Left colon (tissue), 2 donors: ENCODE results near the gene DAPK2. TPM values are rescaled to one million over a fixed set of nuclear protein-coding genes. Genes with fewer than 3 reads are reported as not detected.
A peak's percentile ranks its signal among the peaks of the same experiment; 100 is the strongest.

ENCODE experiments used
- ATAC-seq: fragments of 200-7000 bp; cut with Tn5 transposase; one replicate; pipeline ENCODE4 v1.9.1; 2020; ENCODE audit warnings: mild to moderate bottlenecking, moderate library complexity
- DNase-seq, 2 donors: peaks; one replicate each; pipeline ENCODE4 v3.0.0-alpha.2; 2020
- intact Hi-C, 2 donors: fragments of 100-400 bp; cut with DNase I in 1 of 2; cut with micrococcal nuclease in 1 of 2; formaldehyde crosslinking; loops; one replicate each; pipeline versions ENCODE4 v1.11.2 to v1.14.0; 2022; cut with DNase I, micrococcal nuclease
- total RNA-seq, 2 donors: library from RNA; stranded (reverse); fragmentation: NEBNext Ultra II Directional; extraction: Animal tissue kit (Norgen Biotek cat#: 25700); gene quantifications; one replicate each; pipeline ENCODE4 v1.2.1, GENCODE V29; 2021
- donor health status: DM: no; HTN: no; CAD: no.
- donor health status: DM: yes; HTN: yes; CAD: no.

DAPK2 gene
- total RNA-seq, 2 donors from 2014 or later = 48.8 to 58.3 TPM

- ATAC-seq (no peak), DNase-seq (no peak)
- intact Hi-C loops = no loop called here
These were observed 151.1 kb downstream of the DAPK2 start for GRCh38 chr15:63895194-63895593.

DNA sequence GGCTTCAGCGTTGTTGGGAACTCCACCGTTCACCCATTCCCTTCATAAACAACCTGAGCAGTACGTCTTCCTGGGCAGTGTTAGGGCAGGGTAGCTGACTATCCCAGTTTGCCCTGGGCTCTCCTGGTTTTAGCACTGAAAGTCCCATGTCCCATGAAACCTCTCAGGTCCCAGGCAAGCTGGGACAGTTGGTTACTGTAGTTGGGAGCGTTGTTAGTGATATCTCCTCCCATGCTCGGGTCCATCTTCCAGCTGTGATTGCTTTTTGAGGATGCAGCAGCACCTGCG is 151.7 kb downstream of the DAPK2 start:
- DNase-seq (no peak), ATAC-seq (no peak)
- intact Hi-C loops = no loop called here

DNA sequence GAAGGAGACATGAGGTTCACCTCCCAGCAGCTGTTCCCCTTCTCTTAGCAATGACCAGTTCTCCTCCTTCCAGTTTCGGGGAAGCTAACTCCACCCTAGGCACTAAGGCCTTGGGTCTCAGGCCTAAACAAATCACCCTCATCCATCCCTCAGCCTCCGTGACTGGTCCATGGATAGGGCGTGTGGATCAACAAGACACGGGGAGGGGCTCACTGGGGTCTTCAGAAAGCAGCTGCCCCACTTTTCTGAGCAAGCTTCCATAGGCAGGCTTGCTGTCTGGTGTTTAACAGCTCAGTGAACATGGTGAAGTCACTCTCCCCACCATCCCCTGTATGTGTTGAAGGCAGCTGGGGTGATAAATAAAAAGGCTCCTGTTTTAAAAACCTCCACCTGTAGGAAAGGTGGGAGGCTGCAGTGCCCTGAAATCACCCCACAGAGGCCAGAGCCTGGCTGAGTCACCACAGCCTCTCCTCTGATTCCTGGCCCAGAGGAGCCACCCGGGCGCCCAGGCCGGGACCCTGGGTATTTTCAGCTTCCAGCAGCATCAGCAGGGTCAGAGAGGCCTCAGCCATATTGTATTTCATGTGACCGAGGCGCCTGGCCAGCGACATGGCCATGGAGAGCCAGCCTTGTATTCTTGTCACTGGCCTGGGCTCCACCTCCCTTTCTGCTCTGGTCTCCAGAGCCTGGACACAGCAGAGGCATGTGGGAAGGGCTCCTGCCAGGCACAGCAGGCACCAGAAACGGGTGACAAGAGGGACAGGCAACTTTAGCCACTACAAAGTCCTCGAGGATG is 152.2 kb downstream of the DAPK2 start:
- intact Hi-C loops = no loop called here
- ATAC-seq (no peak), DNase-seq (no peak)

GRCh38 chr15:63892794-63893441 is 153.4 kb downstream of the DAPK2 start:
- peak in 1 of 2 donors; percentile 40 for DNase-seq
- intact Hi-C loops = no loop called here

GRCh38 chr15:63891768-63892133 is 154.5 kb downstream of the DAPK2 start:
- ATAC-seq = no peak
- DNase-seq = no peak
- intact Hi-C loops = loop anchor here in 1 of 2 donors (2.0 kb wide), 1 partner anchor 139 kb away; no protein-coding TSS in a partner anchor

More at GRCh38 chr15:63892794-63893441, 153.4 kb downstream of the DAPK2 start:
- peak; percentile 10 for ATAC-seq

DNA sequence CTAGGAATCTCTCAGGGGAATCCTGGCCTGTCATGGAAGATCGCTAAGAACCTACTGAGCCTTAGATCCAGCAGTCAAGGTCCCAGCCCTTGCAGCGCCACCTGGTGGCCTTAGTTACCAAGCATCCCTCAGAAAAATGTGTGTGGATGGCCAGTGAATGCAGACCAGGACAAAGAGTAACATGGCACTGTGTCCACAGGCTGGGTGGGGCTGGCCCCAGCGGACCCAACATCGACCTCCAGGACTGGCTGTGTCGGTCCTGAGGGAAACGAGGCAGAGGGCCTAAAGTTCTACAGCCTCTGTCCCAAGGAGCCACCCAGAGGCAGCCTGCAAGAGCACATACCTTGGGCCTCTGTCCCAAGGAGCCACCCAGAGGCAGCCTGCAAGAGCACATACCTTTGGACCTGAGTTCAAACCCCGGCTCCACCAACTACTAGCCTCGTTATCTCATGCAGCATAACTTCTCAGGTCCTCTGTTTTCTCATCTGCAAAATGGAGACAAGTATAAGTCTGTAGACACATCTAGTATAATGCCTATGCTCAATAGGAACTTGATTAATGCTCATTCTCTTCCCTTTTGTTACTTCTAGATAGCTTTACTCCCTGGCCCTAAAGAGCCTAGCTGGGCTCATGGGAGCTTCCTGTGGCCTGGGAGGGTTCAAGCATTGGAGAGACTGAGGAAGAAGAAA is 155.1 kb downstream of the DAPK2 start:
- DNase-seq (peak; percentile 56 to 89), ATAC-seq (peak; percentile 90)
- intact Hi-C loops = loop anchor here in 1 of 2 donors (2.0 kb wide), 1 partner anchor 138 kb away; no protein-coding TSS in a partner anchor

DNA sequence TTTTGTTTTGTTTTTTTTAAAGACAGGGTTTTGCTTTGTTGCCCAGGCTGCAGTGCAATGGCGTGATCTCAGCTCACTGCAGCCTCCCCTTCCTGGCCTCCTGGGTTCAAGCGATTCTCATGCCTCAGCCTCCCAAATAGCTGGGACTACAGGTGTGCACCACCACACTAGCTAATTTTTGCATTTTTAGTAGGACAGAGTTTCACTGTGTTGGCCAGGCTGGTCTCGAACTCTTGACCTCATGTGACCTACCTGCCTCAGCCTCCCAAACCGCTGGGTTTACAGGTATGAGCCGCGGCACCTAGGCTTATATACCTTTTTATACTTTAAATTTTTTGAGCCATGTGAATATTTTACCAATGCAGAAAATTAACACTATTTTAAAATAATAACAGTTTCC is 155.7 kb downstream of the DAPK2 start:
- no peak for ATAC-seq
- intact Hi-C loops = loop anchor here in 1 of 2 donors (2.0 kb wide), 1 partner anchor 138 kb away; no protein-coding TSS in a partner anchor
- DNase-seq = no peak

- intact Hi-C loops = loop anchor here in 1 of 2 donors (2.0 kb wide), 1 partner anchor 137 kb away; no protein-coding TSS in a partner anchor
- no peak for ATAC-seq
- no peak for DNase-seq
These were observed 156.5 kb downstream of the DAPK2 start for GRCh38 chr15:63889831-63890230.

GRCh38 chr15:63888823-63889222 is 157.5 kb downstream of the DAPK2 start:
- no peak for DNase-seq
- intact Hi-C loops = no loop called here
- ATAC-seq = no peak

DNA sequence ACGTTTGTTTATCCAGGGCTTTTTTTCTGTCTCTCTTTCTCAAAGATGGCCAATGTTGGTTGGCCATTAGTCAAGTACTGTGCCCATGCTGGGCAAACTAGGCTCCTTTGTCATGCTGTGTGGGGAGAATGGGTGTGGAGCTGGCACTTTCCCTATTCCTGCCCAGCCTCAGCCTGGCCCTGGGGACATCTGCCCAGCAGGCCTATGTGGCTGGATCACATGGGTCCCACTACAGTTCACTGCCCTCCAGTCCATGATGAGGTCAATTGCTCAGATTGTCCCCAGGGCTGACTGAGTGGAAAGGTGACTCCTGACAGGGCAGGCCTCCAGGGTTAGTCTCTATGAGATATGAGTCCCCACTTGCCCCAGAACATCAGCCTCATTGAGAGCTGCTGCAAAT is 158.1 kb downstream of the DAPK2 start:
- ATAC-seq (no peak), DNase-seq (no peak)
- intact Hi-C loops = no loop called here

DNA sequence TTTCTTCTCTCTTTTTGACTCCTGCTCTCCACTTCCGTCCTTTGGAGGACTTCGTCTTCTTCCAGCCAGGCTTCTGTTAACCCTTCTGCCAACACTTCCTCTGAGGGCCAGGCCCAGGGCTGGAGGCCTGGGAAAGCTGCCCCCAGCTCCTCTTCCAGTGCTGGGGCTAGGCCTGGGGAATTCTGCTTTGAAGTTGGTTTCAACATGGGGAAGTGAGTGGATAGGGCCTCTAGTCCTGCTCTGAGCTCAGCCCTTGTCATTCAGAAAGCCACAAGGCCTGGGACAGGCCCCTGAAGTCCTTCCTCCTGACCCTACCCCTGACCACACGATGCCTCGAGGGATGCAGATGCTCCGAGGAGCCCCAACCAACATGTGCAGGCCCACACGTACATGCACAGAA is 158.7 kb downstream of the DAPK2 start:
- intact Hi-C loops = no loop called here
- no peak for ATAC-seq

GRCh38 chr15:63884953-63885352 is 161.3 kb downstream of the DAPK2 start:
- DNase-seq (no peak), ATAC-seq (no peak)
- intact Hi-C loops = no loop called here

More for the DNA sequence above, 158.7 kb downstream of the DAPK2 start:
- DNase-seq = no peak

GRCh38 chr15:63881431-63881830 is 164.9 kb downstream of the DAPK2 start:
- DNase-seq = no peak
- ATAC-seq = no peak
- intact Hi-C loops = no loop called here

DNA sequence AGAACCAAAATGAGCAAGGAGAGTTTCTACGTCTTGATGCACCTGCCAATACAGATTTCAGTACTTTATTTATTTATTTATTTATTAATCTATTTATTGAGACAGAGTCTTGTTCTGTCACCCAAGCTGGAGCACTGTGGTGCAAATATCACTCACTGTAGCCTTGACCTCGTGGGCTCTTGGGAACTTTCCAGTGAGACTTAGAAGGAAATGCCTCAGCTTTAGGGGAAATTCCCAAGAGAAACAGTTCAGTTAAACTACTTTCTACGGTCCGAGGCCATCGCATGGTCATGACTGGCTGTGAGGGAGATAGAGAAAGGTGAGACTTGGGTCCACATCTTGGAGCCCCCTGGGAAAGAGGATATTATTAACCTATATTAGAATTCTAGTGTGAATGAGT is 165.5 kb downstream of the DAPK2 start:
- DNase-seq (no peak), ATAC-seq (no peak)
- intact Hi-C loops = no loop called here

- ATAC-seq = no peak
- DNase-seq = no peak
- intact Hi-C loops = no loop called here
These were observed 166.3 kb downstream of the DAPK2 start for GRCh38 chr15:63879995-63880394.

GRCh38 chr15:63879211-63879610 is 167.1 kb downstream of the DAPK2 start:
- intact Hi-C loops = no loop called here
- DNase-seq (no peak), ATAC-seq (no peak)

- no peak for ATAC-seq
- no peak for DNase-seq
- intact Hi-C loops = no loop called here
These were observed 168.5 kb downstream of the DAPK2 start for GRCh38 chr15:63877713-63878271.

DNA sequence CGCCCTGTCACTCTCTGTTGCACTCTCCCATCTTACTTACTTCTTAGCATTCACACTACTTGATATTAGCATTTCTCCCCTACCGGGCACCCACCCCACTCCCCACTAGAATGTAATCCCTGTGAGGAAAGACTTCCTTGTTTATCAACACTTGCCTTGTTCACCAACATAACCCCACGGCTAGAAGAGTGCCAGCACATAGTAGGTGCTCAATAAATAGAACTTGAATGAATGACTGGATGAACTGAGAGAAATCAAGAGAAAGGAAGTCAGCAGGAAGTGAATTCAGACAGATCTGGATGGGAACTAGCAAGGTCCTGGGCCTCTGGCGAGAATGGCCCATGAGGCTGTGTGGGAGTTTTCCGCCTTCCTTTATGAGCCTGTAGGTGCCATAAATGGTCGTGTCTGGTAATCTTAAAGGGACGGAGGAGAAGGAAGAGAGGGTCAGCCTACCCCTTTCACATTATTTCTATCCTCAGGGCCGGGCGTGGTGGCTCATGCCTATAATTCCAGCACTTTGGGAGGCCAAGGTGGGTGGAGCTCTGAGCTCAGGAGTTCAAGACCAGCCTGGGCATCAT is 170.1 kb downstream of the DAPK2 start:
- peak; percentile 97 for ATAC-seq
- intact Hi-C loops = no loop called here
- no peak for DNase-seq

DNA sequence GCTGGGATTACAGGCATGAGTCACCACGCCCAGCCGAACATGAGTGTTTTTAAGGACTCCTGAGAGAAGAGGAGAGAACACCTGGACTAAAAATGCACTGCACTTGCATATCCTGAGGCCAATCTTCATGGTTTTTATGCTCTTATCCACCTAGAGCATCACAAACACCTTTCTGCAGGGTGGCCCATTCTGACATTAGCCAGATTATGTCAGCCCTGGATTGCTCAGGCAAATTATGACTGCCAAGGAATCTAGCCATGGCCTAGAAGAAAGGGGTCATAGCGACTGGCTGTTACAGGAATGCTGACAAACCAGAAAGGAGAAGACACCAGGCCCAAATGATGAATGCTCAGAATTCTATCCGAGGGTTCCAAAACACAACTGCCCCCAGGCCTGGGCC is 171.7 kb downstream of the DAPK2 start:
- DNase-seq = no peak

More for the DNA sequence above, 171.7 kb downstream of the DAPK2 start:
- no peak for ATAC-seq
- intact Hi-C loops = no loop called here
